Activated CD8-positive, alpha-beta memory T cell treated with anti-CD3 and anti-CD28 coated beads, Interleukin-2, amount 50 U/mL, for 1 hour (primary cell): ENCODE results near the gene HK2.
"Not testable (repeated sequence)": the region's sequence is repeated elsewhere in the genome, so short reads cannot be mapped to it uniquely, and the experiment has no call there.

ENCODE experiments used
- DNase-seq: peaks from one replicate; pipeline ENCODE4 v3.0.0-alpha.2; 2020; ENCODE audit errors: extremely low read depth

HK2 gene

GRCh38 chr2:74833418-74834233 is at the start of gene HK2:
Gene HK2 (plus strand): TSS chr2:74834127. CDS start chr2:74834581, 454 bp downstream.
- peak; percentile 36 for DNase-seq

GRCh38 chr2:74789271-74789670 is 44.7 kb upstream of the HK2 start:
- DNase-seq: no peak

- DNase-seq: no peak
Observed at GRCh38 chr2:74792282-74792681, 41.6 kb upstream of the HK2 start.

- DNase-seq: not testable (repeated sequence)
Observed at GRCh38 chr2:74794878-74795277, 39.0 kb upstream of the HK2 start.

- no peak for DNase-seq
Observed at GRCh38 chr2:74806355-74806839, 27.5 kb upstream of the HK2 start.

- DNase-seq: no peak
Observed at GRCh38 chr2:74806920-74807319, 27.0 kb upstream of the HK2 start.

- no peak for DNase-seq
Observed at GRCh38 chr2:74812787-74813590, 20.9 kb upstream of the HK2 start.

- DNase-seq: no peak
Observed at GRCh38 chr2:74814102-74814501, 19.8 kb upstream of the HK2 start.

- DNase-seq: no peak
Observed at GRCh38 chr2:74815941-74816340, 18.0 kb upstream of the HK2 start.

GRCh38 chr2:74816540-74817303 is 17.2 kb upstream of the HK2 start:
- no peak for DNase-seq

- DNase-seq: no peak
Observed at GRCh38 chr2:74817304-74817675, 16.6 kb upstream of the HK2 start.

GRCh38 chr2:74819702-74820101 is 14.2 kb upstream of the HK2 start:
- DNase-seq: no peak

GRCh38 chr2:74821177-74822126 is 12.5 kb upstream of the HK2 start:
- no peak for DNase-seq

GRCh38 chr2:74822771-74823566 is 11.0 kb upstream of the HK2 start:
- DNase-seq: no peak

- no peak for DNase-seq
Observed at GRCh38 chr2:74824679-74825078, 9.2 kb upstream of the HK2 start.

GRCh38 chr2:74828543-74828942 is 5.4 kb upstream of the HK2 start:
- DNase-seq: no peak

- DNase-seq: no peak
Observed at GRCh38 chr2:74831693-74832530, 2.0 kb upstream of the HK2 start.

GRCh38 chr2:74834234-74834791 is 386 bp downstream of the HK2 start:
- not testable (repeated sequence) for DNase-seq
